ENCODE results near the gene AOPEP. TPM values are rescaled to one million over a fixed set of nuclear protein-coding genes. Genes with fewer than 3 reads are reported as not detected.
A peak's percentile ranks its signal among the peaks of the same experiment; 100 is the strongest.

Gene AOPEP
- polyA plus RNA-seq, 2 of the 4 experiments (the other 2 are of a cell fraction), result 226 to 266 TPM

DNA sequence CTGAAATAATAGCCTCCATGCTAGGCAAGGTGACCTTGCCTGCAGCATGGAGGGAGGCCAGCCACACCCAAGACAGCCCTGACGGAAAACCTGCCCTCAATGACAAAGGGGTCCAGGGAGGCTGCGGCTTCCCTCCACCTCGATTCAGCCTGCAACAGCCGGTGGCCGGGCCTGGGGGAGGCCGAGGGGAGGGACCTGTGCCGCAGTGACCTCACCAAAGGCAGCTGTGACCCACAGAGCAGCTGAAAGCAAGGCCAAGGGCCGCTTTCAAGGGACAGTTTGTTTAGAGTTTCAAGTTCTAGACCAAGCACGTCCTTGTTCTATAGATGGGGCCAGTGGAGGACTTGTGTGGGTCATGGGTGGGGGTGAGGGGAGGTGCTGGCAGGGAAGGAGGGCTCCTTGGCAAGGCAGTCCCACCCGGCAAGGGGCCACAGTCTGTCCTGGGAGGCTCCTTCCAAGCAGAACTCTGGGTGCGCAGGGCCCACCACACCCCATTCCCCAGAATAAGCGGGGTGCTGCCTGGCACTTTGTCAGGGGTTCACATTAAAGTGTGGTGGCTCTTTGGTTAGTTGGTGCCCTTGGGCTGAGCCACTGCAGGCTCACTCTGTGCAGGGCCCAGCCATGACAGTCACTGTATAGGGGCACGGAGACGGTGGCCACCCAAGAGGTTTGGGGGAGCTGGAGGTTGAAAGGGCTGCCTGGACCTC is 364.5 kb downstream of the AOPEP start:
- peak; percentile 2 to 10; a peak in 4 of 6 replicates for ATAC-seq
- CTCF ChIA-PET, result interaction anchor here (1.0 to 2.0 kb wide), 3 partner anchors 25 to 308 kb away, joined by 3 to 9 read pairs (median 3); no protein-coding TSS in a partner anchor

GRCh38 chr9:95091601-95092261 is 365.2 kb downstream of the AOPEP start:
- POLR2A ChIA-PET, result no interaction called here
- ATAC-seq, result peak; percentile 7 to 19
- Histone ChIP-seq H3K9me3 (no peaks in the 10 kb centered on the region), H3K4me3 (no peak overlapping the region), H3K27ac (peak overlapping the region; percentile 63 to 78), H3K4me2 (peak overlapping the region; percentile 36; the same call in 1 of the 3 replicates), H3K4me1 (peaks cover 75% of the 10 kb centered on the region)
- CTCF ChIA-PET, result interaction anchor here (0.7 to 2.0 kb wide), 7 partner anchors 24 to 410 kb away, joined by 3 to 11 read pairs (median 4); no protein-coding TSS in a partner anchor
- FAIRE-seq, result no peak
- peak in 1 of 2 experiments; percentile 45 for DNase-seq (ENCODE audit: low read depth in 1 of 2, low spot score in 1 of 2)
- WGBS (ENCODE audit: missing lambda C conversion rate), result 81% methylated on average over 6 of the region's 12 CpGs
- TF ChIP-seq POLR2AphosphoS2 (conservative IDR thresholded peaks at IDR 0.05; ENCODE audit: low read length) (0 out of 2 replicates have a peak, but pooled peaks have one; percentile 73), ZSCAN20 (CRISPR knock-in tag; IDR thresholded peaks at IDR 0.05) (no peak)

More for the DNA sequence above, 364.5 kb downstream of the AOPEP start:
- H3K4me2 ChIP-seq, result peak overlapping the region; percentile 36
- peak in 1 of 2 experiments; percentile 36 for DNase-seq (ENCODE audit: low read depth in 1 of 2, low spot score in 1 of 2)
- 67% methylated on average over 13 of the region's 14 CpGs for WGBS (ENCODE audit: missing lambda C conversion rate)
- FAIRE-seq, result no peak
- H3K4me1 ChIP-seq, result peaks cover 78% of the 10 kb centered on the region
- TF ChIP-seq EP300 (IDR thresholded peaks at IDR 0.05), result no peak
- peak; percentile 3 to 10; a peak in 2 of 5 replicates for TF ChIP-seq JUN (IDR thresholded peaks at IDR 0.05)
- peak; percentile 0; the same call in 1 of the 2 replicates for TF ChIP-seq GATA3 (IDR thresholded peaks at IDR 0.05; ENCODE audit: borderline replicate concordance)
- POLR2A ChIA-PET, result no interaction called here
- no peak overlapping the region for H3K4me3 ChIP-seq
- peak overlapping the region; percentile 63 to 78 for H3K27ac ChIP-seq
- no peaks in the 10 kb centered on the region for H3K9me3 ChIP-seq

- peak; percentile 6 to 12; a peak in 5 of 6 replicates for ATAC-seq
- H3K4me2 ChIP-seq, result no peak overlapping the region
- no peak overlapping the region for H3K4me3 ChIP-seq
- TF ChIP-seq CHD2 (IDR thresholded peaks at IDR 0.05; ENCODE audit: low read length, partially characterized antibody) (no peak), ZFP36 (IDR thresholded peaks at IDR 0.05; ENCODE audit: borderline replicate concordance, partially characterized antibody) (no peak), BCL3 (IDR thresholded peaks at IDR 0.05) (no peak), KDM5A (IDR thresholded peaks at IDR 0.05) (no peak), SREBF2 (IDR thresholded peaks at IDR 0.05) (no peak), TFCP2L1 (CRISPR knock-in tag; IDR thresholded peaks at IDR 0.05) (0 out of 2 replicates have a peak, but pooled peaks have one; percentile 30)
- TF ChIP-seq, protein P1, sequence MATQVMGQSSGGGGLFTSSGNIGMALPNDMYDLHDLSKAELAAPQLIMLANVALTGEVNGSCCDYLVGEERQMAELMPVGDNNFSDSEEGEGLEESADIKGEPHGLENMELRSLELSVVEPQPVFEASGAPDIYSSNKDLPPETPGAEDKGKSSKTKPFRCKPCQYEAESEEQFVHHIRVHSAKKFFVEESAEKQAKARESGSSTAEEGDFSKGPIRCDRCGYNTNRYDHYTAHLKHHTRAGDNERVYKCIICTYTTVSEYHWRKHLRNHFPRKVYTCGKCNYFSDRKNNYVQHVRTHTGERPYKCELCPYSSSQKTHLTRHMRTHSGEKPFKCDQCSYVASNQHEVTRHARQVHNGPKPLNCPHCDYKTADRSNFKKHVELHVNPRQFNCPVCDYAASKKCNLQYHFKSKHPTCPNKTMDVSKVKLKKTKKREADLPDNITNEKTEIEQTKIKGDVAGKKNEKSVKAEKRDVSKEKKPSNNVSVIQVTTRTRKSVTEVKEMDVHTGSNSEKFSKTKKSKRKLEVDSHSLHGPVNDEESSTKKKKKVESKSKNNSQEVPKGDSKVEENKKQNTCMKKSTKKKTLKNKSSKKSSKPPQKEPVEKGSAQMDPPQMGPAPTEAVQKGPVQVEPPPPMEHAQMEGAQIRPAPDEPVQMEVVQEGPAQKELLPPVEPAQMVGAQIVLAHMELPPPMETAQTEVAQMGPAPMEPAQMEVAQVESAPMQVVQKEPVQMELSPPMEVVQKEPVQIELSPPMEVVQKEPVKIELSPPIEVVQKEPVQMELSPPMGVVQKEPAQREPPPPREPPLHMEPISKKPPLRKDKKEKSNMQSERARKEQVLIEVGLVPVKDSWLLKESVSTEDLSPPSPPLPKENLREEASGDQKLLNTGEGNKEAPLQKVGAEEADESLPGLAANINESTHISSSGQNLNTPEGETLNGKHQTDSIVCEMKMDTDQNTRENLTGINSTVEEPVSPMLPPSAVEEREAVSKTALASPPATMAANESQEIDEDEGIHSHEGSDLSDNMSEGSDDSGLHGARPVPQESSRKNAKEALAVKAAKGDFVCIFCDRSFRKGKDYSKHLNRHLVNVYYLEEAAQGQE (IDR thresholded peaks at IDR 0.05), result no peak
- WGBS (ENCODE audit: missing lambda C conversion rate), result 86% methylated on average over 16 of the region's 19 CpGs
- CTCF ChIA-PET, result interaction anchor here (0.7 to 2.0 kb wide), 9 partner anchors 19 to 411 kb away, joined by 3 to 11 read pairs (median 3); no protein-coding TSS in a partner anchor
- no peak for FAIRE-seq
- peak overlapping the region; percentile 63 to 78 for H3K27ac ChIP-seq
- no peaks in the 10 kb centered on the region for H3K9me3 ChIP-seq
- peaks cover 68% of the 10 kb centered on the region for H3K4me1 ChIP-seq
- POLR2A ChIA-PET, result interaction anchor here (0.9 to 1.1 kb wide), 2 partner anchors 11 to 79 kb away, joined by 3 read pairs; no protein-coding TSS in a partner anchor
- no peak for DNase-seq (ENCODE audit: low read depth in 1 of 2, low spot score in 1 of 2)
Observed at GRCh38 chr9:95092262-95093072, 366.0 kb downstream of the AOPEP start.
